ENCODE results near the gene DIO1.

- TF ChIP-seq CTCF (IDR thresholded peaks at IDR 0.05) (no peak), POLR2A (IDR thresholded peaks at IDR 0.05) (no peak), POLR2AphosphoS5 (IDR thresholded peaks at IDR 0.05) (no peak), EP300 (IDR thresholded peaks at IDR 0.05) (no peak)
These were observed 5.7 kb downstream of the DIO1 start for GRCh38 chr1:53899708-53900107.

Data from stomach (tissue), 4 donors.